Gastroesophageal sphincter (tissue), 3 donors: ENCODE measurements around the gene SLC38A3.

Experiments
- CTCF ChIP-seq, 4 experiments: fragments of 200-600 bp in 2 of 4; fragments of 450-650 bp in 2 of 4; sonication (generic) in 1 of 4; IDR thresholded peaks; one replicate each; pipeline ENCODE4 v1.5.1; 2017 to 2019; ENCODE audit warnings: antibody characterized with exemption in 4 of 4, mild to moderate bottlenecking in 2 of 4, moderate library complexity in 2 of 4
- EP300 ChIP-seq: sonication (generic); formaldehyde crosslinking; IDR thresholded peaks from one replicate; pipeline ENCODE4 v1.6.1; 2017; ENCODE audit warnings: antibody characterized with exemption, mild to moderate bottlenecking
- POLR2AphosphoS5 ChIP-seq: sonication (generic); formaldehyde crosslinking; IDR thresholded peaks from one replicate; pipeline ENCODE4 v1.6.1; 2017; ENCODE audit warnings: antibody characterized with exemption

GRCh38 chr3:50210510-50211367 is 5.7 kb downstream of the SLC38A3 start:
- TF ChIP-seq CTCF (IDR thresholded peaks at IDR 0.05) = no peak
- no peak for TF ChIP-seq EP300
- TF ChIP-seq POLR2AphosphoS5 = no peak
